GM21526 (cell line): Measurements from ENCODE around the gene NTMT1.

Experiments used
- ATAC-seq: cut with Tn5 transposase; IDR thresholded peaks from one replicate; pipeline ENCODE4 v1.9.1; 2021; ENCODE audit warnings: moderate library complexity; ENCODE audit not compliant: unreplicated experiment, low FRiP score

The NTMT1 gene

GRCh38 chr9:129613520-129614175 lies 12.3 kb upstream of the NTMT1 start:
- ATAC-seq: no peak

GRCh38 chr9:129614932-129615331 lies 11.0 kb upstream of the NTMT1 start:
- ATAC-seq: no peak

- ATAC-seq: no peak
These were observed 10.3 kb upstream of the NTMT1 start for GRCh38 chr9:129615407-129616285.

- no peak for ATAC-seq
These were observed 8.8 kb upstream of the NTMT1 start for GRCh38 chr9:129617167-129617566.

- ATAC-seq: no peak
These were observed 5.9 kb upstream of the NTMT1 start for GRCh38 chr9:129619787-129620668.

- ATAC-seq: no peak
These were observed 5.2 kb upstream of the NTMT1 start, which contains the start of gene C9orf50 for GRCh38 chr9:129620669-129621295. Gene C9orf50, minus strand, starts transcription at chr9:129621101. Its CDS starts 527 bp downstream, at chr9:129620574.

- ATAC-seq: no peak
These were observed 2.6 kb upstream of the NTMT1 start for GRCh38 chr9:129623331-129623730.

- no peak for ATAC-seq
These were observed 1.7 kb upstream of the NTMT1 start for GRCh38 chr9:129624168-129624759.

- ATAC-seq: no peak
These were observed 1.0 kb upstream of the NTMT1 start for GRCh38 chr9:129624947-129625346.

- ATAC-seq: no peak
These were observed 792 bp downstream of the NTMT1 start for GRCh38 chr9:129626625-129627284.

GRCh38 chr9:129627556-129628440 lies 1.8 kb downstream of the NTMT1 start:
- no peak for ATAC-seq

- ATAC-seq: no peak
These were observed 2.7 kb downstream of the NTMT1 start for GRCh38 chr9:129628709-129629108.

GRCh38 chr9:129629251-129629820 lies 3.4 kb downstream of the NTMT1 start:
- ATAC-seq: no peak

- ATAC-seq: no peak
These were observed 5.2 kb downstream of the NTMT1 start for GRCh38 chr9:129630967-129631673.

GRCh38 chr9:129631674-129632129 lies 5.7 kb downstream of the NTMT1 start:
- no peak for ATAC-seq

- no peak for ATAC-seq
These were observed 6.5 kb downstream of the NTMT1 start for GRCh38 chr9:129632460-129632859.

- ATAC-seq: no peak
These were observed 7.2 kb downstream of the NTMT1 start for GRCh38 chr9:129633207-129633606.
